Right forelimb (tissue), 1 donor: ENCODE measurements around the gene ADGRL3.
"Not testable (repeated sequence)": the region's sequence is repeated elsewhere in the genome, so short reads cannot be mapped to it uniquely, and the experiment has no call there.

Experiments used
- DNase-seq: peaks from one replicate; pipeline ENCODE4 v3.0.0-alpha.2; 2018

ADGRL3 gene

DNA sequence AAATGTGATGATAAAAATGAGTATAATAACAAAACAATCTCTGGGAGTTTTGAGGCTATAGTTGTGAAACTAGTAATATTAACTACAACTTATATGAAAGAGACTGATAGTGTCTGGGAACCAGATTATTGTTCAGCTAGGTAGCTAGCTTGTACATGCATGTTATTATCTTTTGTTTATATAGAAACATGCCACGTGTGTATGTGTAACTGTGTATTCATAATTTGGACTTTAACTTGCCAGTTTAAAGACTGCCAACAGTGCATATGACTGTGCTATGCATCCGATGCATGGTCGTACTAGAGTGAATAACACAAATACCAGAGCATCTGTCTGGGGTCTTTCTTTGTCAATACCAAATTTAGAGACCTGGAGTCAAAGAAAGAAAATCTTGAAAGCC lies 92.2 kb downstream of the ADGRL3 start:
- no peak for DNase-seq

DNA sequence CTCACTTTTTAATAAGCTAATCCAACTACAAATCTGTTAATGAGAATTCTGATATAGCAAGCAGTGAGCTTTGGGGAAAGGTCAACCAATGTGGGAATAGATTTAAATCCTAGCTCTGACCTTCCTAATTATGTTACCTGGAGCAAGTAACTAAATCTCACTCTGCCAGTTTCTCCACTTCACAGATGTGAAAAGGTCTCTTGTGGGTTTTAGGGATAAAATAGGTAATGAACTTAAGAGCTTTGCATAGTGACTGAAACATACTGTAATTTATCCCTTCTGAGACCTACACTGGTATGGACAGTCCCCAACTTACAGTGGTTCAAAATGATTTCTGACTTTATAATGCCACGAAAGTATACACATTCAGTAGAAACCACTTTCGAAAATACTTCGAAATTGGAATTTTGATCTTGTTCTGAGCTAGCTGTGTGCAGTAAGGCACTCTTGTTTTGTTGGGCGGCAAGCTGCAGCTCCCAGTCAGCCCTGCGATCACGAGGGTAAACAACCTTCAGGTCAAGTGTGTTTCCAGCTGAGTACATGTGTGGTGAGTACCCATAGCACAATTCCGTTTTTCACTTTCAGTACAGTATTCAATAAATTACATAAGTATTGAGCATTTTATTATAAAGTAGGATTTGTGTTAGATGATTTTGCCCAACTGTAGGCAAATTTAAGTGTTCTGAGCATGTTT lies 93.7 kb downstream of the ADGRL3 start:
- no peak for DNase-seq

DNA sequence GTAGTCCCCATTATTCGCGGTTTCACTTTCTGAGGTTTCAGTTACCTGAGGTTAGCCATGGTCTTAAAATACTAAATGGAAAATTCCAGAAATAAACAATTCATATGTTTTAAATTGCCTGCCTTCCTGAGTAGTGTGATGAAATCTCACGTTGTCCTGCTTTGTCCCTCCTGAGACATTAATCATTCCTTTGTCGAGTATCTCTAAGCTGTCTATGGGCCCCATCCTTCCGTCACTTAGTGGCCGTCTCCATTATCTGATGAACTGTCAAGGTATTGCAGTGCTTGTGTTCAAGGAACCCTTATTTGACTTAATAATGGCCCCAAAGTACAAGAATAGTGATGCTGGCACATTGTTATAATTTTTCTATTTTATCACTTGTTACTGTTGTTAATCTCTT lies 94.8 kb downstream of the ADGRL3 start:
- DNase-seq, result no peak

- DNase-seq, result no peak
Measured at GRCh38 chr4:61296144-61296543, 96.0 kb downstream of the ADGRL3 start.

- no peak for DNase-seq
Measured at GRCh38 chr4:61298178-61298740, 98.1 kb downstream of the ADGRL3 start.

DNA sequence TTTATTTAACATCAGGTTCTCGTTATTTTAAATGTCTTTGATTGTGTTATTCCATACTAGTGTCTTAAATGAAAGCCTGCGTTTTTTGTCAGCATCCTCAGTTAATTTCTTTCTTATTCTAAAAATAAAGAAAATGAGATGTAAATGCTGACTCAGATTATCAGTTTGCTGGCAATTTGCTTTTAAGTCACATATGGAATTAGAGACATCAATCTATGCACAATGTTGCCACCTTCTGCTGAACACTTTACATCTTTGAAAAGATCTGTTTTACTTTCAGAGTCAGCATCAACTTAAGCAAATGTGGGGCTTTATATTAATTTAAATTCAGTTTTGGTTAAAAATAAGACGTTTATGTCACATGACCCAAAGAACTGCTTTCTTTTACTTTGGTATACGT lies 99.2 kb downstream of the ADGRL3 start:
- no peak for DNase-seq

- no peak for DNase-seq
Measured at GRCh38 chr4:61300266-61300844, 100.2 kb downstream of the ADGRL3 start.

DNA sequence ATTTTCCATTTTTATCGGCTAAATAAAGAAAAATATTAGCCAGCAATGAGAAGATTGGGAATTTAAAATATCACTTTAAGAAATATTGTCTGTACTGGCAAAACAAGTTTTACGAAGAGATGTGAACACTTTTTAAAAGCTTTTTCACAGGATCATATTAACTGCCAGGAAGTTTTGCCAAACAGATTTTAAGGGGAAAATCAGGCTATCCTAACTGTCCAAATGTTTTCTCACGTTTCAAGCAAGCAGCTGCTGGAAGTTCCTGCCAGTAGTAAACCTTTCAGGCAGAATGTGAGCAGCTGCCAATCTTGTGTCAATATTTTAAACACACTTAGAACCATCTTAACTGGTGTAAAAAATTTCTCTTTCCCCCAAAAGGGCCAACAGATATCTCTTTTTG lies 101.1 kb downstream of the ADGRL3 start:
- DNase-seq, result no peak

- DNase-seq, result no peak
Measured at GRCh38 chr4:61308033-61308432, 107.9 kb downstream of the ADGRL3 start.

- no peak for DNase-seq
Measured at GRCh38 chr4:61309616-61310015, 109.5 kb downstream of the ADGRL3 start.

DNA sequence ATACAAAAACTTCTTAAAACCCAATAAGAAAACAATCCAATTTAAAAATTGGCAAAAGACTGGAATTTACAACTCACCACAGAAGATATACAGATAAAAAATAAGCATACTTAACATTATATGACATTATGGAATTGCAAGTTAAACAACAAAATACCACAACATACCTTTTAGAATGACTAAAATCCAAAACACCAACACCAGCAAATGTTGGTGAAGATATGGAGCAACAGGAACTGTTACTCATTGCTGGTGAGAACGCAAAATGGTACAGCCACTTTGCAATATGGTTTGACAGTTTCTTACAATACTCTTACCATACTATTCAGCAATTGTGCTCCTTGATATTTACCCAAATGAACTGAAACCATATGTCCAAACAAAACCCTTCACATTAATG lies 112.4 kb downstream of the ADGRL3 start:
- DNase-seq, result no peak

DNA sequence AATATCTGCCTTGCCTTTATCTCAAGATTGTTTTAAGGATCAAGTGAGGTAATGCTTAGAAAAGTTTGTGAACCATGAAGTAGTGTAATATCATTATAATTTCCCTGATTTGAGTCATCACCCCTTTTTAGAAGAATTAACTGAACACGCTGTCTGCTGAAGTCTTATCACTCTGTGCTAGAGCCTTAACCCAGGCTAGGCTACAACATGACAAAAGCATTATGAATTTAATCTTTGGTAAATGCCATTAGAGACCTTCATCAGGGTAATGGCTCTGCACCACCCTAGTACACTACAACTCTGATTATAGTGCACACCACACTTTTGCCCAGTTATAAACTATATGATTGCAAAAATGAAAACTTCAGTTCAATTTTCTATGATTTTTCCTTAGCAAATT lies 118.3 kb downstream of the ADGRL3 start:
- DNase-seq, result no peak

DNA sequence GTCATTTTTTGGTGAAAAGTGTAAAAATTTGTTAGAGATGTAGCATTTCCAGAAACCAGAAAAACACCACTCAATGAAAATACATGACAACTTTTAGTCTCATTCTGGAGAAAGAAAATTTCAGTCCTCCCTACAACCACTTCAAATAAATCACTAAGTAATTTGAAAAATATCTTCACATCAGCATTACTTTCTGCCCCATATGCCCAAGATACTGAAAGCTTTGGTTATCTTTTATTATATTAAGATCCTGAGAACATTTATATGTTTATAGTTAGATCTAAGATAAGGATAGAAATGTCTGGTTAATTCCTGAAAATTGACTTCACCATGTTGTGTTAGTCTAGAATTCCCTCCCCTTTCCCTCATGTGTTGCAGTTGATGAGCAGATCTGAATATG lies 119.0 kb downstream of the ADGRL3 start:
- no peak for DNase-seq

DNA sequence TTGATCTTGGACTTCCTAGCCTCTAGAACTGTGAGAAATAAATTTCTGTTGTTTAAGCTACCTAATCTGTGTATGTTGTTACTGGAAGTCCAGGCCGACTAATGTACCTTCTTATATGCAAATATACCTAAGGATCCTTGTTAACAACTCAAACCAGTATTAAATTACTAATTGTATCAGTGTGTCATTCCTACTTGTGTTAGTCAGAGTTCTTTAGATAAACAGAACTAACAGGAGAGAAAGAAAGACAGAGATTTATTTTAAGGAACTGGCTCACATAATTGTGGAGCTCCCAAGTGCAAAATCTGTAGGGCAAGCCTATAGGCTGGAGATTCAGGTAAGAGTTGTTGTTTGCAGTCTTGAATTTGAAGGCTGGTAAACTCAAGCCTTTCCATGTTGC lies 120.0 kb downstream of the ADGRL3 start:
- DNase-seq, result no peak

DNA sequence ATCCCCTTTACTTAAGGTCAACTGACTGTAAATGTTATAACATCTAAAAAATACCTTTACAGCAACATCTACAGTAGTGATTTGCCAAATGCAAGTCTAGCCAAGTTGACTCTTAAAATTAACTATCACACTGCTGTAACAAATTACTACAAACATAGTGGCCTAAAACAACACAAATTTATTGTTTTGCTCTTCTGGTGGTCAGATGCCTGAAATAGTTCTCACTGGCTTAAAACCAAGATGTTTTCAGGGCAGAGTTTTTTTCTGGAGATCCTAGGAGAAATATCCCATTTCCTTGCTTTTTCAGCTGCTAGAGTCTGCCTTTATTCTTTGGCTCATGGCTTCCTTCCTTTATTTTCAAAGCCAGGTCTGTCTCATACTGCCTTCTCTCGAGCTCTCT lies 120.5 kb downstream of the ADGRL3 start:
- no peak for DNase-seq

DNA sequence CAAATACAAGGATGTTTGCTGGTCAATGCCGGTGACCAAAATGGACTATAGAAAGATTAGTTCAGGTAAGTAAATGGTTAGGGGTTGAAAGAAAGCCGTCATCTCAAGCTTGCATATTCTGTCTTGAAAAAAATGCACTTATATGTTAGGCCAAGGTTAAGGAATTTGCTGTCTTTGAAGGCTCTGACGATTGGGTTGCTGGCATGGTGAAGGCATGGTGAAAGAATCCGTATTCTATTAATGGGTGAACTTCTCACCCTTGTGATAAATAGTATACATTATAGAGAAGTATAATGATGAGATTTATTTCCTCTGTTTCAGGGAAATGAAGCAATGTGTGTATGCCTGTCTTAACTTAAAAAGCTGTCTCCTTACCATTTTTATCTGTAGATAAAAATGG lies 132.6 kb downstream of the ADGRL3 start:
- DNase-seq, result no peak

DNA sequence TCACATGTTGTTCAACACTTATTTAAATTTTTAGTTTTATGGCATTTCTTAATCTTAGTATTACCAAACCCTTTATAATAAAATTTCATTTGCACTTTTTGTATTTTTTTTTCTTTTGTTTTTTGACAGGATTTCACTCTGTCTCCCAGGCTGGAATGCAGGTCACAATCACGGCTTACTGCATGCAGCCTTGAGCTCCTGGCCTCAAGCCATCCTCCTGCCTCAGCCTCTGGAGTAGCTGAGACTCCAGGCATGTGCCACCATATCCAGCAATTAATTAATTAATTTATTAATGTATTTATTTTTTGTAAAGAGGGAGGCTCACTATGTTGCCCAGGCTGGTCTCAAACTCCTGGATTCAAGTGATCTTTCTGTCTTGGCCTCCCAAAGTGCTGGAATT lies 133.4 kb downstream of the ADGRL3 start:
- DNase-seq, result no peak

GRCh38 chr4:61335241-61335763 lies 135.2 kb downstream of the ADGRL3 start:
- DNase-seq, result no peak

DNA sequence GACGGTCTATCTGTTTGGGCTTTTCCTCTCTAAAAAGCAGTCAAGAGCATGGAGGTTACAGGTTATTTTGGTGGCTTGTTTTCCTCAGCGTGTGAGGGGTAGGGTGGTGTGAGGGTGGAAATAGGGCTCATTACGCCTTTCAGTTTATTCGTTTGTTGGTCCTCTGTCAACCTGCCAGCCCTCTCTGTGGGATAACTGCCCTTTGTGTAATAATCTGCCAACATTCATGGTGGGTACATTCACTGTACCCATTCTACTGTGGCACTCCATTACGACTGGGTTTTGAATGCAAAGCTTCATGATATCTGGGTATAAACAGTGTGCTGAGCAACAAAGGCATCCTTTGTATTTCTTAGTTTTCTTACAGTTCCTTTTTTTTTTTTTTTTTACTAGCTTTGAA lies 136.4 kb downstream of the ADGRL3 start:
- no peak for DNase-seq

GRCh38 chr4:61336916-61337315 lies 136.8 kb downstream of the ADGRL3 start:
- DNase-seq, result no peak

- no peak for DNase-seq
Measured at GRCh38 chr4:61342061-61342460, 141.9 kb downstream of the ADGRL3 start.

DNA sequence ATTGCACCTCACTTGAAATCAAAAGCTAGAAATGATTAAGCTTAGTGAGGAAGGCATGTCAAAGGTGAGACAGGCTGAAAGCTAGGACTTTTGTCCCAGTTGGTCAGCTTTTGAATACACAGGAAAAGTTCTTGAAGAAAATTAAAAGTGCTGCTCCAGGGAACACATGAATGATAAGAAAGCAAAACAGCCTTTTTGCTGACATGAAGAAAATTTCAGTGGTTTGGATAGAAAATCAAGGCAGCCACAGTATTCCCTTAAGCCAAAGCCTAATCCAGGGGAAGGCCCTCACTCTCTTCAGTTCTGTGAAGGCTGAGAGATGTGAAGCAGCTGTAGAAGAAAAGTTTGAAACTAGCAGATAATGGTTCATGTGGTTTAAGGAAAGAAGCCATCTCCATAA lies 150.8 kb downstream of the ADGRL3 start:
- no peak for DNase-seq

- DNase-seq, result no peak
Measured at GRCh38 chr4:61356696-61357095, 156.6 kb downstream of the ADGRL3 start.

DNA sequence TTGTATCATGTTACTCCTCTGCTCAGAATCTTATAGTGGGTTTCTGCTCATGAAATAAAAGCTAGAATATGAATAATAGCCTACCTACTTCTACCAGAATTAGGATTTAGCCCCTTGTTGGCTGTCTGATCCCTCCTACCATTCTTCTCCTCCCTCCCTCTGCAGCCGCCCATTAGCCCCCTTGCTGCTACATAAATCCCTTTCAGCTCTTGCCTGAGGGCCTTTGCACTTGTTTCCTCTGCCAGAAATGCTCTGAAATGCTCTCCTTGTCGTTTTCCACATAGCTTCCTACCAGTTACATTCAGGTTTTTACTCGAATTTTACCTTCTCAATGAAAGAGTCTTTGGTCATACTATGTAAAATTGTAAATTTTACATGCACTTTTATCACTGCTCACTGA lies 159.2 kb downstream of the ADGRL3 start:
- DNase-seq, result no peak

DNA sequence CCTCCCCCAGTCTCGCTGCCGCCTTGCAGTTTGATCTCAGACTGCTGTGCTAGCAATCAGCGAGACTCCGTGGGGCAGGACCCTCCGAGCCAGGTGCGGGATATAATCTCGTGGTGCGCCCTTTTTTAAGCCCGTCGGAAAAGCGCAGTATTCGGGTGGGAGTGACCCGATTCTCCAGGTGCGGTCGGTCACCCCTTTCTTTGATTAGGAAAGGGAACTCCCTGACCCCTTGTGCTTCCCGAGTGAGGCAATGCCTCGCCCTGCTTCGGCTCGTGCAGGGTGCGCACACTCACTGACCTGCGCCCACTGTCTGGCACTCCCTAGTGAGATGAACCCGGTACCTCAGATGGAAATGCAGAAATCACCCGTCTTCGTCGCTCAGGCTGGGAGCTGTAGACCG lies 172.7 kb downstream of the ADGRL3 start:
- DNase-seq, result not testable (repeated sequence)
